Uterus (tissue), 2 donors: Measurements from ENCODE around the gene PPARGC1A.

Source experiments
- CTCF ChIP-seq, 4 experiments: fragments of 200-600 bp in 2 of 4; fragments of 450-650 bp in 2 of 4; sonication (generic) in 2 of 4; IDR thresholded peaks; one replicate each; pipeline ENCODE4 v1.5.1; 2016 to 2019; ENCODE audit warnings: antibody characterized with exemption in 4 of 4, mild to moderate bottlenecking in 2 of 4, moderate library complexity in 1 of 4
- POLR2A ChIP-seq, 2 donors: fragments of 450-650 bp; IDR thresholded peaks; one replicate each; pipeline ENCODE4 v1.6.1; 2016; ENCODE audit warnings: antibody characterized with exemption in 2 of 2, mild to moderate bottlenecking in 1 of 2, moderate library complexity in 1 of 2

GRCh38 chr4:23932901-23933308, 43.1 kb upstream of the PPARGC1A start:
- TF ChIP-seq CTCF (IDR thresholded peaks at IDR 0.05) (no peak), POLR2A (IDR thresholded peaks at IDR 0.05) (no peak)
